Activated CD8-positive, alpha-beta memory T cell treated with anti-CD3 and anti-CD28 coated beads, Interleukin-2, amount 50 U/mL, for 4 hours (primary cell): ENCODE measurements around the gene TMSB15A.
"Not testable (repeated sequence)": the region's sequence is repeated elsewhere in the genome, so short reads cannot be mapped to it uniquely, and the experiment has no call there.

Source experiments
- DNase-seq: peaks from one replicate; pipeline ENCODE4 v3.0.0-alpha.2; 2020

The TMSB15A gene

DNA sequence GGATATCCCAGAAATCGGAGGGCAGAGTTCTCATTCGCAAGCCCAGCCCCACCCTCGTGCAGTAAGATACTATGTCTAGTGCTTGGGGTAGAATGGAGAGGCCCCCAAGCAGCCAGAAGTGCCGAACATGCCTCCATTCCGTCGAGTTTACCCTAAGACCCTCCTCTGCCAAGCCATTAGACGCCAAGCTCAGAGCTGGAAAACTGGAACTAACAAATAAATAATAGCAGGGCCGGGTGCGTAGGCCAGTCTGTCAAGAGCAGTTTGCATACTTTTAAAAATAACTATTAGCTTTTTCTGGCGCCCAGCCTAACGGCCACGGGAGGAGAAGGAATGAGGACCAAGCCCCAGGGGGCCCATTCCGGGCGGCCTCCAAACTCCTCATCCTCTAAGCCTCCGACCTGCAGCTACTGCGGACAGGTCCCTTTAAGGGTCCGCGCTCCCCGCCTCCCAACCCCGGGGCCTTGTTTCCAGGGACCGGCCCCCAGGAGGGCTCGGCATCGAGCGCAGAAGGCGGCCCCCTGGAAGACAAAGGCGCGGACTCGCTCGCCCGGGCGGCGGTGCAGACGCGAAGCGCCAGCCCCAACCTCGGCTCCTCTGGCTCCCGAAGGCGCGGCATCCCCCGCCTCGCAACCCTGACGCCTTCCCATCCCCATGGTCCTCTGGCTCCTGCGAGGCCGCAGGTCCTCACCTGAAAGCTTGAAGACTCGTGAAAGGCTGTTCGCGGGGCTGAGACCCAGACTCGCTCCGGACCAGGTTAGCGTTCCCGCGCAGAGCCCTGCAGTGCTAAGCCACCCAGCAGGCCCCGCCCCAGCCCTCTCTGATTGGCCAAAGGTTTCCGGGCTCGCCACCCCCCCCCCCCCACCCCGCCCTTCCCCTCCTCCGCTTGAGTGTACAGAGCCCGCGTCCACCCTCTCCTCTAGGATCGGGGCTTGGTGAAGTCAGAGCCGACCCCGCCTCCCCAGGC lies at the start of gene TMSB15A:
Gene TMSB15A (minus strand): TSS at position 765 of the 967 bp plus-strand sequence.
- peak; percentile 59 for DNase-seq

DNA sequence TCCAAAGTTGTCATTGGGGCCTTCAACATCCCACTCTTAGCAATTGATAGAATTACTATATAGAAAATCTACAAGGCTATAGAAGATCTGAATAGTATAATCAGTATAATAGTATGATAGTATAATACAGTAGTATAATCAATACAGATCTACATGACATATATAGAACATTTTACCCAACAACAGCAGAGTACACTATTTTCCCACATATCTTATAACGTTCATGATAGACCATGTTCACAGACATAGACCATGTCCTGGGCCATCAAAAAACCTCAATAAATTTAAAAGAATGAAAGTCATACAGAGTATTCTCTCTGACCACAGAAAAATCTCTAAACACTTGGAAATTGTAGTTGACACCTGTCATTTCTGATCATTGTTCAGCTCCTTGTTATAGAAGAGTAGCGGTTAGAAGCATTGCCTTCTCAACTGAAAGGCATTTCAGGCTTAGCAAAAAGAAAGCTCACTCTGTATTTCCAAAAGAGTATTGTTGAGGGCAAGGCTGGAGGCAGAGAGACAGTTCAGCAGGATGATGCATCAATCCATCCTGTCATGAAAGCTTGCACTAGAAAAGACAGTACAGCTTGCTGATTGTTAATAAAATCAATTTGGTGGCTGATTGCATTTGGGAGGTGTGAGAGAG lies 44.0 kb upstream of the TMSB15A start:
- DNase-seq, result no peak

DNA sequence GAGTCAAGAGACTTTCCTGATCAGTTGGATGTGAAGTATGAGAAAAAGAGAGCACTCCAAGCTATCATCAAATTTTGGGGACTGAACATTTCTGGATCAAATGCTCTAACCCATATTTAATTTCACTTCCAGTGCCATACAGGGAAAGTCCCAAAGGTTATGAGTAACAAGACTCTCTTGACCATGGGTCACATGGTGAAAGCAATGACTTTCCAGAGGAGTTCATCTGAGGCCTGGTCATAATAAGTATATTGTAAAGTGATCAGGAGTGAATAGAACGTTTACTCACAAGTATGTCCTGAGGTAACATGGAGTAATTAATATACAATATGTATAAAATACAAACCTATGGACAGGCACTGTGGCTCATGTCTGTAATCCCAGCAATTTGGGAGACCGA lies 42.1 kb upstream of the TMSB15A start:
- DNase-seq, result no peak

DNA sequence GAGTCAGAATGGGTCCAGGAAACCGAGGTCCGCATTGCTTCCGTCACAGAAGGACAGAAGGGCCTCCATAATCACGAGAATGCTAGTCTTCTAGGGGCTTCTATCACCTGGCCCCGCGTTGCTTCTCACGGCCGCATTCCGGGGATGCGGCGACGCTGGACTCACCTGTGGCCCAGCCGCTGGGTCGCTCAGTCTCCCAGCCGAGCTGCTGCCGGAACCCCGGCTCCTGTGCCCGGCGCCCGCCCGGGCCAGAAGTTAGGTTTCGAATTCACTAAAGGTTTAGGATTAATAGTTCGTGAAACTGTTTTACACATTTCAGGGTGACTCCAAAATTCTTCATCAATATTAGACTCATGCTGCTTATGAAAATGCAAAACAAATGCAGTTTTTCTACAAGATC lies 31.7 kb upstream of the TMSB15A start:
- no peak for DNase-seq

DNA sequence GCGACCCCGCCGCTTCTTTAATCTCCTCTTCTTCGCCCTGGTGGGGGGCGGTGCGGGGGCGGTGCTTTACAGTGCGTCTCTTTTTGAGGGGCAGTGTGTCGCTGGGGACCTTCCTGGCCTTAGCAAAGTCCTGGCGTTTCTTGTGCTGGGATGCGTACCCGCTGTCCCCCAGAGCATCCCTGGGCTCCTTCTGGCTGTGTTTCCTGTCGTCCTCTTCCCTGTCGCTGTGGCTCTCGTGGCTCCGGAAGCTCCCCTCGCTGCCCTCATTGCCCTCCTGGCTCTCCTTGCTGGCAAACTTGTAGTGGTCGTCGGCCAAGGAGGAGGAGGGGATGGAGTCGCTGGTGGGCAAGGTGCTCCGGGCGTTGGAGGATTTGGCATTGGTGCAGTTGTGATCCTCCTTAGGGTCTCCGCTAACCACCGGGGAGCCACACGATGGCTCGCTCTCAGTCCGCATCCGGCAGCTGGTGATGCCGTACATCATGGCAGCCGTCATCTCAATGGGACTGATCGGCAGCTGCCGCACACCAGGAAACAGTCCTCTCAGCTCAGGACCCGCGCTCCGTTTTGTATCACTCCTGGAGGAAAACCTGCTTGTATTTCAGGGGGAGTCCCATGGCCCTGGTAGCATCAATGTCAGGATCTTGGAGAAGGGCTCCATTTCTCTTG lies 30.4 kb upstream of the TMSB15A start:
- DNase-seq, result no peak

DNA sequence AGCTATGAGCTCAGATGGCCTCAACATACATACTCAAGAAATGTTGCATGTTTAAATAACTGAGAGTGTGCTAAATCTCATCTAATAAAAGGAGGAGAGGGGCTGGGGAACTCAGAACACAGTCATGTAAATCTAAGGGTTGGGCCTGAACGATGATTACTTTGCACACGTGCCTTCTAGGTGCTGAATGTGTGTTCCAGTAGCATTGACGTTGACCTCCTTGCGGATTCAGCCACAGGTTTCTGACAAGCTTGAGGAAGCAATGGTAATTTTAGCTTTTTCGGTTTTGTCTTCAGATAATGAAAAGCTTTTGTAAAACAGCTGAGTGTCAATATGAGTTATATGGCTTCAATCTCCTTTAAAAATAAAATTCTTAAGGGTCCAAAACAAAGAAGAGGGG lies 29.6 kb upstream of the TMSB15A start:
- DNase-seq, result not testable (repeated sequence)

DNA sequence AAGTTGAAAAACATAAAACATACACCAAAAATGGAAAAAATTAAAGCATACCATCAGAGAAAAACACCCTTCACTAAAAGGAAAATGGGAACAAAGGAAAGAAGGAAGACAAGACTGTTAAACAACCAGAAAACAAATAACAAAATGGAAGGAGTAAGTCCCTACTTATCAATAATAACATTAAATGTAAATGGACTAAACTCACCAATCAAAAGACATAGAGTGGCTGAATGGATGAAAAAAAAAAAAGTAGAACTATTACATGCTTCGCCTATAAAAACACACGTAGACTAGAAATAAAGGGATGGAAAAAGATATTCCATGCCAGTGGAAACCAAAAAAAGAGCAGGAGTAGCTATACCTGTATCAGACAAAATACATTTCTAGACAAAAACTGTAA lies 19.4 kb upstream of the TMSB15A start:
- no peak for DNase-seq

DNA sequence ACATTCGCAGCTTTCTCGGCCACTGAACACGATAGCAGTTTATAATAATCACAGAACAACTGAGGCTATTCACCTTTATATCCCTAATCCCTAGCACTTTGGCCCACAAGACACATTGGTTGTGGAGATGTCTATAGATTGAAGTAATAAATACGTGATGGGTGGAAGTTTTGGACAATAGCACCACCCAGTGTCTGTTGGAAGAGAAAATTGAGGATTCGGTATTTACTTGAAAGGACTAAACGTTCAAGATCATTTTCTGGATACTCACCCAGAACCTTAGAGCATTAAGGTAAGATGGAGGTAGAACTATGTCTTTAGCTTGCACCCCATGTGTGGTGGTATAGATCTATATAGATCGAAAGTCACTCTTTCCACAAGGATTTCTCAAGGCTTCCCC lies 787 bp upstream of the TMSB15A start:
- DNase-seq, result no peak

DNA sequence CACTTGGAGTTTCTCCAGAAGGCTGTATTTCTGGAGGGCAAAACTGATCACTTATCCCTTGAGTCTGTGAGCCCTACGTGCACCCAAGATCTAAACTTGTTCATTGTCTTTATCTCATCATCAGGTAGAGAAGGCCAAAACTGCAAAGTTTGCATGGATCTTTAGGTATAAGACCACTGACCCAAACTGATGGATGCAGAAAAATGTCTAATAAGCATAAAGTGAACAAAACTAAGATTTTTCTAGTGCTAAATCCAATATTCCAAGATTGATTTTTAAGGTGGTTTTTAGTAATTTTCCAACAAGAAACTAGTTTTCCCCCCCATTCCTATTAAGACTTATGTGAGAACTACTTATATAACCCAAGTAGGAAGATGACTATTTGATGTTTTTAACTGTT lies 2.0 kb downstream of the TMSB15A start:
- DNase-seq, result no peak

DNA sequence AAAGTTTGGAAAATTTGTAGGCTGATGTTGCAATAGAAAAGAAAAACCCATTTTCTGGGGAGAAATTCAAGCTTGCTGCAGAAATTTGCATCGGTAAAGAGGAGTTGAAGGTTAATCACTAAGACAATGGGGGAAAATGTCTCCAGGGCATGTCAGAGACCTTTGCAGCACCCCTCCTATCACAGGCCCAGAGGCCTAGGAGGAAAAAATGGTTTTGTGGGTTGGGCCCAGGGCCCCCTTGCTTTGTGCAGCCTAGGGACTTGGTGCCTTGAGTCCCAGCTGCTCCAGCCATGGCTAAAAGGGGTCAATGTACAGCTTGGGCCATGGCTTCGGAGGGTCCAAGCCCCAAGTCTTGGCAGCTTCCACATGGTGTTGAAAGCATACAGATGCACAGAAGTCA lies 17.8 kb downstream of the TMSB15A start:
- no peak for DNase-seq

DNA sequence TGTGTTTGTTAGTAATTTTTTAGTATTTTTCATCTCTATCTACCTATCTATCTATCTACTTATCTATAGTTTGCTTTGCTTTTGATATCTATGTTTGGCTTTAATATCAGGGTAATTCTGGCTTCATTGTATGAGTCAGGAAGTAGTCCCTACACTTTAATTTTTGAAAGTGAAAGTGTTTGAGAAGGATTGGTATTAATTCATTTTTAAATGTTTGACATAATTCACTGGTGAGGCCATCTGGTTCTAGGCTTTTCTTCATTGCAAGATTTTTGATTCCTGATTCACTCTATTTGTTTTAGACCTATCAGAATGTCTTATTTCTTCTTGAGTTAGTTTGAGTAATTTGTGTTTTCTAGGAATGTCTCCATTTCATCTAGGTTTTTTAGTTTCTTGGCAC lies 24.8 kb downstream of the TMSB15A start:
- DNase-seq, result no peak

DNA sequence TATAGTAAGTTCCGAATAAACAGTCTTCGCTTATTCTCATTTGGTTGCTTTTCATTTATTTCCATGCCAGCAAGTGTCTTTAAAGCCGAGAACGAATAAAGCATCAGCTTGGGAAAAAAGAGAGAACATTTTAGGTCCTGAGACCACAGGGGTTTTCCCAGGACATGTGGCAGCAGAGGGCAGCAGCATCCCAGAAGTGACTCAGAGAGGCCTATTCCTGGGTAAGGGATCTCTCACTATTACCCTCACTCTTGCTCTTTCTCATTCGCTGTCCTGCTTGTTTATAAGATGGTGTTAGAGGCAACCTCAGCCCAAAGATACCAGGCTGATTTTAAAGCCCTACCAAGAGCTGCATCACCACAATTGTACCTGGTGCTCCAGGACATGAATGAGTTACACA lies 37.8 kb downstream of the TMSB15A start:
- not testable (repeated sequence) for DNase-seq

DNA sequence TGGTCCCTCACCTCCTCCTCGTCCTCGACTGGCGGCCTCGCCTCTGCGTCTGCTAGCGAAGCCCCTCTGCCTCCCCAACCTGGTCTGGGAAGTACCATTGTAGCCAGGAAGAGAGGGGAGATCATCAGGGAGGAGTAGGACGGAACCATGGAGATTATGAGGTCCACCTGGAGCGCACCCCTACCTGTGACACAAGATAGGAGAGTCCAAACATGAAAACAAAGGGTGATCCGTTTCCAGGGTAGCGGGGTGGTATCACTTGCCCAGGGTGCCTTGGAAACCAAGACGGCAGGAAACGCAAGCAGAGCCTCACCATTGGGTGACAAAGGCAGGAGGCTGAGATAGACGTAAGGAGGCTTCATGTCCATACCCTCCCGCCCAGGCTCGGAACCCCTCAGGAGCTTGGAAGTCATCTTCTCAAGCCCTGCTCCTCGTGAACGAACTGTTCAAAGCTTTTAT lies 44.7 kb downstream of the TMSB15A start, which contains the start of gene TCP11X2:
Gene TCP11X2 (minus strand): TSS at position 51 of the 459 bp plus-strand sequence.
- not testable (repeated sequence) for DNase-seq

DNA sequence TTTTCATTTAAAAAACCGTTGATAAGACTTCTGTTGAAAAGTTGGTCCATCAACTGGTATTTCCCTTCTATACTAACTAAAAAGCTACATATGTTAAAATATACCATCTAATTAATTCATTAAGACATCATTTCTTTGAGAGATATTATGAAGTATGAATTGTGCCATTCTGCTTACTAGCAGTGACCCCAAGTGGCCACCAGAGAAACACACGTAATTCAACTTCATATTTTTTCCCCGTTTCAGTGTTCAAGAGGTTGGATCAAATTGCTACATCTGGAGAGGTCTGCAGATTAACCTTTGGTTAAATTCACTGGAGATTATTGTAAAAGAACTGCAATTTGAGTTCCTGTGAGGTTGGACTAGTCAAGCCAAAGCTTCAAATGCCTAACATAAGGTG lies 46.3 kb downstream of the TMSB15A start:
- not testable (repeated sequence) for DNase-seq
